ENCODE data around the gene CGREF1.
"Not testable (repeated sequence)": the region's sequence is repeated elsewhere in the genome, so short reads cannot be mapped to it uniquely, and the experiment has no call there.

CGREF1 gene

DNA sequence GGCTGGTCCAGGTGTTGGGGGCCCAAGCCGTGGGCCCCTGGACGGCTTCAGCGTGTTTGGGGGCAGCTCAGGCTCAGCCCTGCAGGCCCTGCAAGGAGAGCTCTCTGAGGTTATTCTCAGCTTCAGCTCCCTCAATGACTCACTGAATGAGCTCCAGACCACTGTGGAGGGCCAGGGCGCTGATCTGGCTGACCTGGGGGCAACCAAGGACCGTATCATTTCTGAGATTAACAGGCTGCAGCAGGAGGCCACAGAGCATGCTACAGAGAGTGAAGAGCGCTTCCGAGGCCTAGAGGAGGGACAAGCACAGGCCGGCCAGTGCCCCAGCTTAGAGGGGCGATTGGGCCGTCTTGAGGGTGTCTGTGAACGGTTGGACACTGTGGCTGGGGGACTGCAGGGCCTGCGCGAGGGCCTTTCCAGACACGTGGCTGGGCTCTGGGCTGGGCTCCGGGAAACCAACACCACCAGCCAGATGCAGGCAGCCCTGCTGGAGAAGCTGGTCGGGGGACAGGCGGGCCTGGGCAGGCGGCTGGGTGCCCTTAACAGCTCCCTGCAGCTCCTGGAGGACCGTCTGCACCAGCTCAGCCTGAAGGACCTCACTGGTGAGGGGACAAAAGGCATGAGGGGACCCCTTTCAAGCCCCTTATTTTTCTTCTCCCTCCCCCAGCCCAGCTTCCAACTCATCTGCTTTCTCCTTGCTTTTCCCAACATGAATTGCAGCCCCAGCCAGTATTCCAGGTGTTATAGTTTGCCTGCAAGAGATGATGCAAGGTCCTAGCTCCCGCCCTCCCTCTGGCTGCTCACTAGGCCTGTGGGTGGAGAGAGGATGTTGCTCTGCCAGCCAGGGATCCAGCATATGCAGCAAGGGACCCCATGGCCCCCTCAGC lies 35.3 kb downstream of the CGREF1 start:
- Mint-ChIP-seq H3K4me1 (ENCODE audit: low read depth) (peaks cover 37% of the 10 kb centered on the region), H3K27ac (no peak overlapping the region), H3K4me3 (no peak overlapping the region), H3K27me3 (ENCODE audit: low read depth) (no peaks in the 10 kb centered on the region), H3K9me3 (no peaks in the 10 kb centered on the region), H3K36me3 (ENCODE audit: low read depth) (peaks cover 2% of the 10 kb centered on the region)
- no peak for DNase-seq (ENCODE audit: low spot score)

DNA sequence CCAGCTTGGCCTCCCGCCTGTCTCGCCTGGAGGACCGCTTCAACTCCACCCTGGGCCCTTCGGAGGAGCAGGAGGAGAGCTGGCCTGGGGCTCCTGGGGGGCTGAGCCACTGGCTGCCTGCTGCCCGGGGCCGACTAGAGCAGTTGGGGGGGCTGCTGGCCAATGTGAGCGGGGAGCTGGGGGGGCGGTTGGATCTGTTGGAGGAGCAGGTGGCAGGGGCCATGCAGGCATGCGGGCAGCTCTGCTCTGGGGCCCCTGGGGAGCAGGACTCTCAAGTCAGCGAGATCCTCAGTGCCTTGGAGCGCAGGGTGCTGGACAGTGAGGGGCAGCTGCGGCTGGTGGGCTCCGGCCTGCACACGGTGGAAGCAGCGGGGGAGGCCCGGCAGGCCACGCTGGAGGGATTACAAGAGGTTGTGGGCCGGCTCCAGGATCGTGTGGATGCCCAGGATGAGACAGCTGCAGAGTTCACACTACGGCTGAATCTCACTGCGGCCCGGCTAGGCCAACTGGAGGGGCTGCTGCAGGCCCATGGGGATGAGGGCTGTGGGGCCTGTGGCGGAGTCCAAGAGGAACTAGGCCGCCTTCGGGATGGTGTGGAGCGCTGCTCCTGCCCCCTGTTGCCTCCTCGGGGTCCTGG lies 36.0 kb downstream of the CGREF1 start:
- Mint-ChIP-seq H3K9me3 (no peaks in the 10 kb centered on the region), H3K4me3 (no peak overlapping the region), H3K27ac (no peak overlapping the region), H3K36me3 (ENCODE audit: low read depth) (peaks cover 2% of the 10 kb centered on the region), H3K4me1 (ENCODE audit: low read depth) (peaks cover 38% of the 10 kb centered on the region), H3K27me3 (ENCODE audit: low read depth) (no peaks in the 10 kb centered on the region)
- DNase-seq (ENCODE audit: low spot score): no peak

DNA sequence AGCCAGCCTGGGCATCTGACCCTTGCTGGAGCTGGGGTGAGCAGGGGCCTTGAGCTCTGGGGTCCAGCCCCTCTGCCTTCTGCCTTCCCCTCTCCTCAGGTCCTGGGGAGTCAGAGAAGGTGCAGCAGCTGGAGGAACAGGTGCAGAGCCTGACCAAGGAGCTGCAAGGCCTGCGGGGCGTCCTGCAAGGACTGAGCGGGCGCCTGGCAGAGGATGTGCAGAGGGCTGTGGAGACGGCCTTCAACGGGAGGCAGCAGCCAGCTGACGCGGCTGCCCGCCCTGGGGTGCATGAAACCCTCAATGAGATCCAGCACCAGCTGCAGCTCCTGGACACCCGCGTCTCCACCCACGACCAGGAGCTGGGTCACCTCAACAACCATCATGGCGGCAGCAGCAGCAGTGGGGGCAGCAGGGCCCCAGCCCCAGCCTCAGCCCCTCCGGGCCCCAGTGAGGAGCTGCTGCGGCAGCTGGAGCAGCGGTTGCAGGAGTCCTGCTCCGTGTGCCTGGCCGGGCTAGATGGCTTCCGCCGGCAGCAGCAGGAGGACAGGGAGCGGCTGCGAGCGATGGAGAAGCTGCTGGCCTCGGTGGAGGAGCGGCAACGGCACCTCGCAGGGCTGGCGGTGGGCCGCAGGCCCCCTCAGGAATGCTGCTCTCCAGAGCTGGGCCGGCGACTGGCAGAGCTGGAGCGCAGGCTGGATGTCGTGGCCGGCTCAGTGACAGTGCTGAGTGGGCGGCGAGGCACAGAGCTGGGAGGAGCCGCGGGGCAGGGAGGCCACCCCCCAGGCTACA lies 36.8 kb downstream of the CGREF1 start:
- peak overlapping the region; percentile 98 for H3K27ac Mint-ChIP-seq
- H3K27me3 Mint-ChIP-seq (ENCODE audit: low read depth): no peaks in the 10 kb centered on the region
- H3K9me3 Mint-ChIP-seq: no peaks in the 10 kb centered on the region
- peaks cover 36% of the 10 kb centered on the region for H3K4me1 Mint-ChIP-seq (ENCODE audit: low read depth)
- peak overlapping the region; percentile 86 for H3K4me3 Mint-ChIP-seq
- H3K36me3 Mint-ChIP-seq (ENCODE audit: low read depth): peaks cover 2% of the 10 kb centered on the region
- no peak for DNase-seq (ENCODE audit: low spot score)

DNA sequence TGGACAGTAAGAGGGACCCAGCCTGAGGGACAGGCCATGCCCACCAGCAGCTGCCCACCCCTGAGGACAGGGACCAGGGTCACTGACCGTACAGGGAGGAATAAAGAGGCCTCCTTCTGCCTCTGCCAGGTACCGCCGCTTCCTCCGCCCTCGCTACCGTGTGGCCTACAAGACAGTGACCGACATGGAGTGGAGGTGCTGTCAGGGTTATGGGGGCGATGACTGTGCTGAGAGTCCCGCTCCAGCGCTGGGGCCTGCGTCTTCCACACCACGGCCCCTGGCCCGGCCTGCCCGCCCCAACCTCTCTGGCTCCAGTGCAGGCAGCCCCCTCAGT lies 38.4 kb downstream of the CGREF1 start:
- peaks cover 2% of the 10 kb centered on the region for H3K27me3 Mint-ChIP-seq (ENCODE audit: low read depth)
- peaks cover 45% of the 10 kb centered on the region for H3K4me1 Mint-ChIP-seq (ENCODE audit: low read depth)
- peak overlapping the region; percentile 98 for H3K27ac Mint-ChIP-seq
- DNase-seq (ENCODE audit: low spot score): no peak
- H3K9me3 Mint-ChIP-seq: no peaks in the 10 kb centered on the region
- peaks cover 2% of the 10 kb centered on the region for H3K36me3 Mint-ChIP-seq (ENCODE audit: low read depth)
- peak overlapping the region; percentile 86 for H3K4me3 Mint-ChIP-seq

DNA sequence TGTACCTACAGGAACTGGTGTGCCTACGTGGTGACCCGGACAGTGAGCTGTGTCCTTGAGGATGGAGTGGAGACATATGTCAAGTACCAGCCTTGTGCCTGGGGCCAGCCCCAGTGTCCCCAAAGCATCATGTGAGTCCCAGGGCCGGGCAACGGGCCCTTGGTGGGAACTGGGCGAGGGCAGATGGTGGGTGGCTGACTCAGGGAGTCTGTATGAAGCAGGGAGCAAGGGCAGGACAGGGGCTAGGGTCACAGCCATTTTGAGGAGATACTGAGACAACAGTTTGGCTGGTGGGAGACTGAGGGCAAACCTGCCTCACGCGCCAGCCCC lies 38.8 kb downstream of the CGREF1 start:
- peaks cover 2% of the 10 kb centered on the region for H3K36me3 Mint-ChIP-seq (ENCODE audit: low read depth)
- H3K4me1 Mint-ChIP-seq (ENCODE audit: low read depth): peaks cover 45% of the 10 kb centered on the region
- DNase-seq (ENCODE audit: low spot score): no peak
- peaks cover 2% of the 10 kb centered on the region for H3K27me3 Mint-ChIP-seq (ENCODE audit: low read depth)
- no peaks in the 10 kb centered on the region for H3K9me3 Mint-ChIP-seq
- H3K27ac Mint-ChIP-seq: peak overlapping the region; percentile 29
- H3K4me3 Mint-ChIP-seq: no peak overlapping the region

DNA sequence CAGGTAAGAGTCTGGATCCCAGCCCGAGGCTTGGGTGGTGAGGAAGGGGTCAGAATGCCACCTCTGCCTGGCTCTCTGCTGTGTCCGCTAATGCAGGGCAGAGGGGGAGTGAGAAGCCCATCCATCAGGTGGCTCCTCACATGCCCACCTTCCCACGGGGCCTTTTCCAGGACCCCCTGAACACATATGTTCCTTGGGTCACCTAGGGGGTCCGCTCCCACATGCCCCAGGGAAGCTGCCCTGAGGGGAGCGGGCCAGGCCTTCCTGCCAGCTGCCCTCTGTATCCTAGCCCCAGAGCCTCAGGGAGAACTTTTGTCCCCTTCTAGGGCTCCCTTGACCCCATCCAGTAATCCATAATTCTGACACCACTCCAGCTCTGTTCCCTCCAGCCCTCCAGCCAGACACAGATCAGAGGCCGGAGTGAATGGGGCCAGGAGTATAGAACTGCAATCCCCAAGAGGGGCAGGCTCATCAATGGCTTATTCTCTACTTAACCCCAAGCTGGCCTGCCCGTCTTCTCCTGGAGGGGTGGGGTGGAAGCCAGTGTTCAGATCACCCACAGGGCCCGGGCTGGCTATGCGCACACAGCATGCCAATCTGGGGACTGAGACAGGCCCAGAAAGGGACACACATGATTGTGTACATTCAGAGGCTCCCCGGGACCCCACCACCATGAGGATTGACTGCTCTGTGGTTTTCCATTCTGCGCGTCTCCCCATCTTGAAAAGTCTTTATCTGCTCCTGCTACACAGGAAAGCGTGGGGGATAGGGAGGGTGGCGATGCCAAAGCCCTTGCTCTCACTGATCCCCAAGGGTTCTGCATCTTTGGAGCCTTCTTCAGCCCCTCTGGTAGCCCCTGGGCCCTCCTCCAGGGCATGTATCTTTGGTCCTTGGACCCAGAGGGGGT lies 39.4 kb downstream of the CGREF1 start:
- DNase-seq (ENCODE audit: low spot score): no peak
- peaks cover 47% of the 10 kb centered on the region for H3K4me1 Mint-ChIP-seq (ENCODE audit: low read depth)

DNA sequence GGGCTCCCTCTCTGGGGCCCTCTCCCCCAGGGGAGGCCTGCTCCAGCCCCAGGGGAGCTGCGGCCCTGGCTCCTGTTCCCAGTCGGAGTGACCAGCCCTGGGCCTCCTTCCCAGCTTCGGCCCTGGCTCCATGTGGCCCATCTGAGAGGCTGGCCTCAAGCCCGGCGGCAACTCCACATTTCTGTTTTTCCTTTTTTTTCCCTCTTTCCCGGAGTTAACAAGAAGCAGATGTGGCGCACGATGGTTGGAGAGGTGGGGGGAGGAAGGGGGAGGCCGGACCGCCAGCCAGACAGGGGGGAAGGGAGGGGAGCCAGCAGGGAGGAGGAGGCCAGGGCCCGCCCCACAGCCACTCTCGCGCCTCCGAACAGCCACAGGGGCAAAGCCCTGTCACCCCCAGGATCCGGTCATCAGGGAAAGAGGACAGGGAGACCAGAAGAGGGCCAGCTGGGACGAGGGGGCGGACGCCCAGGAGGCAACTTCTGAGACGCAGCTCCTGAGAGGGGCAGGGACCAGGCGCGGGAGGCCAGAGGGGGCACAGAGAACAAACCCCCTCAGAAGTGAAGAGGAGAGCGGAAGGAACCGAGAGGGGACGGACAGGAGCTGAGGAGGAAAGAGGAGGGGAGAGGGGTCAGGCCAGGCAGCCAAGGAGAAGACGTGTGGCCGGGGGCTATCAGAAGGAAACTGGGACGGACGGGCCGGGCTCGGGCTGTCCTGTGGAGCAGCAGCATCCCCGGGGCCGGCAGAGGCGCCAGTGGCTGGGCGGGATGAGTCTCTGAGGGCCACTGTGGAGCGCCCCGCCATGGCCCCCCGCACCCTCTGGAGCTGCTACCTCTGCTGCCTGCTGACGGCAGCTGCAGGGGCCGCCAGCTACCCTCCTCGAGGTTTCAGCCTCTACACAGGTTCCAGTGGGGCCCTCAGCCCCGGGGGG lies 40.4 kb downstream of the CGREF1 start, which contains the start of gene EMILIN1:
Gene EMILIN1 (plus strand): TSS at position 349 of the 928 bp plus-strand sequence. CDS start 451 bp downstream, at position 800.
- Mint-ChIP-seq H3K27ac (peak within 1 kb of the TSS; percentile 28), H3K9me3 (no peaks in the 10 kb centered on the region), H3K36me3 (ENCODE audit: low read depth) (peaks cover 2% of the 10 kb centered on the region), H3K27me3 (ENCODE audit: low read depth) (peaks cover 2% of the 10 kb centered on the region), H3K4me3 (no peak within 1 kb of the TSS), H3K4me1 (ENCODE audit: low read depth) (peaks cover 47% of the 10 kb centered on the region)
- no peak for DNase-seq (ENCODE audit: low spot score)

More for the DNA sequence above, 39.4 kb downstream of the CGREF1 start:
- Mint-ChIP-seq H3K9me3 (no peaks in the 10 kb centered on the region), H3K27ac (peak overlapping the region; percentile 29), H3K4me3 (no peak overlapping the region), H3K27me3 (ENCODE audit: low read depth) (peaks cover 2% of the 10 kb centered on the region), H3K36me3 (ENCODE audit: low read depth) (peaks cover 2% of the 10 kb centered on the region)

DNA sequence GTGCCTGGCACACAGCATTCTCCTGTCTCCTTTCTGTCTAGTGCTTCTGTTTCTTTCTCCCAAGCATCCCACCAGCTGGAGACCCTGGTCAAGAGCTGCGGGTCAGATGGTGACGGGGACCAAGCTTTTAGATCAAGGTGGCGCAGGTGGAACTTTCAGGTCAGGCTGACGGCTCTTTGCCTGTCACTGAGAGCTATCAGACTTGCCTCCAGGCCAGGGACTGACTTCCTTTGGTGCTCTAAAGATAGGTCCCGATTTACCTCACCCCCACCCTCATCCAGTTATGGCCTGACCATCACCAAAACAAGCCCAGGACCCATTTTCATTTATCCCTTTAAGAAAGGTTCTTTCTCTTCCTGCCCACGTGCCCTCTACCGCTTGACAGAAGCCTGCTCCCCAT lies 41.7 kb downstream of the CGREF1 start:
- H3K27ac Mint-ChIP-seq: peak overlapping the region; percentile 28
- H3K9me3 Mint-ChIP-seq: no peaks in the 10 kb centered on the region
- H3K4me1 Mint-ChIP-seq (ENCODE audit: low read depth): peaks cover 56% of the 10 kb centered on the region
- peaks cover 2% of the 10 kb centered on the region for H3K27me3 Mint-ChIP-seq (ENCODE audit: low read depth)
- H3K4me3 Mint-ChIP-seq: no peak overlapping the region
- no peak for DNase-seq (ENCODE audit: low spot score)
- H3K36me3 Mint-ChIP-seq (ENCODE audit: low read depth): peaks cover 2% of the 10 kb centered on the region

DNA sequence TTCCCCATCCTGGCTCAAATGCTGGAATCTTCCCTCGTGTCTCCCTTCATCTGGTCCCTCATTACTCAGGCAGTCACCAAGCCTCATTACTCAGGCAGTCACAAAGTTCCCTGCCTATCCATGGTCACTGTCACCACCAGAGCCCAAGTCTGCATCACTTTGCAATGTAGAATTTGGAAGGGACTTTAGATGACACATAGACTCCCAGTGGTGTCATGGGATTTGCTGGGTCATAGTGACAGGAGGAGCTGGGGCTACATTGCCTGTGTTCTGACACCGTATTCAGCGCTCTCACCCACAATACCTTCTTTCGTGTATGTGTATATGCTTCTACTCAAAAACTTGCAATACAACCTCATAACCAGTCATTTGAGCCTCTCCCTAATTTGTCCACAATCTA lies 42.6 kb downstream of the CGREF1 start:
- Mint-ChIP-seq H3K9me3 (no peaks in the 10 kb centered on the region), H3K27ac (peak overlapping the region; percentile 73), H3K4me1 (ENCODE audit: low read depth) (peaks cover 54% of the 10 kb centered on the region), H3K36me3 (ENCODE audit: low read depth) (peaks cover under 1% of the 10 kb centered on the region), H3K27me3 (ENCODE audit: low read depth) (peaks cover 2% of the 10 kb centered on the region), H3K4me3 (peak overlapping the region; percentile 22)
- no peak for DNase-seq (ENCODE audit: low spot score)

DNA sequence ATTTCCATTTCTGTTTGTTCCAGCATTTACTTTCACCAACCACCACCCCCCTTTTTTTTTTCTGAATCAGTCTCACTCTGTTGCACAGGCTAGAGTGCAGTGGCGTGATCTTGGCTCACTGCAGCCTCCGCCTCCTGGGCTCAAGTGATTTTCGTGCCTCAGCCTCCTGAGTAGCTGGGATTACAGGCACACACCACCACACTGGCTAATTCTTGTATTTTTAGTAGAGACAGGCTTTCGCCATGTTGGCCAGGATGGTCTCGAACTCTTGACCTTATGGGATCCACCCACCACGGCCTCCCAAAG lies 43.4 kb downstream of the CGREF1 start:
- H3K36me3 Mint-ChIP-seq (ENCODE audit: low read depth); DNase-seq (ENCODE audit: low spot score); H3K9me3 Mint-ChIP-seq; H3K27me3 Mint-ChIP-seq (ENCODE audit: low read depth): not testable (repeated sequence)
- peak overlapping the region; percentile 51 for H3K4me3 Mint-ChIP-seq
- H3K4me1 Mint-ChIP-seq (ENCODE audit: low read depth): peaks cover 52% of the 10 kb centered on the region
- peak overlapping the region; percentile 82 for H3K27ac Mint-ChIP-seq

DNA sequence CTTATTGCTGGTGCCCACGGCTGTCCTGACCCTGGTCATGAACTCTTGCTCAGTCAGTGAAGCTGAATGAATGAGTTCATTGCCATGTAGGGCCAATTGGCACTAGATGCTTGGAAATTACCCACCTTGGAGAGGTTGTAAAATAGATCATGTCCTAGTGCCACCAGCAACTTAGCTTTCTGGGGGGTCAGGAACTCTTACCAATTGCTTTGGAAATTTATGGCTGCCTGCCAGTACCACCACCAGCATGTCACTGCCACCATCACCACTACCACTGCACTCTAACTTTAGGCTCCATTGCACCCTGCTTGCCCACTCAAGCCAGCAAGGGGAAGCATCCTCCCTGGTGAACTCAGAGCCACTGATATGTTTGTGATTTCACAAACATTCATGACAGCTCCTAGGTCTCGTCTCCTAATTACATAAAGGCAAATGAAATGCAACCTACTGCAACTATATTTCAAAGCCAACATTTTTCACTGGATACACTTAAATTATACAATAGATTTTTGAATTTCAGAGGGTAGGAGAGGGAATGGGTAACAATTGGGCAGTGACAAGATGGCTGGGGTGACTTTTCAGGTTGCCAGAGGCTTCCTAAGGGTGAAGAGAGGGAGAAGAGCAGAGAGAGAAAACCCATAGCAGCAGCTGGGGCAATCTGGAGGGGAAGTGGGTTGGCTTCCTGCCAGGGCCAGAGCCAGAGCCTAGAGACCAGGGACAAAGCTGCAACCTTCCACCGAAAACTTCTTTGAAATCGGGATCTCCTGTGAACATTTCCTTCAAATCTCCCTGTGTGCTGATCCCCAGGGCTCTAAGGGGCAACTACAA lies 44.0 kb downstream of the CGREF1 start:
- Mint-ChIP-seq H3K27ac (peak overlapping the region; percentile 82), H3K4me1 (ENCODE audit: low read depth) (peaks cover 52% of the 10 kb centered on the region), H3K27me3 (ENCODE audit: low read depth) (peaks cover 2% of the 10 kb centered on the region), H3K4me3 (peak overlapping the region; percentile 51), H3K9me3 (no peaks in the 10 kb centered on the region), H3K36me3 (ENCODE audit: low read depth) (peaks cover 11% of the 10 kb centered on the region)
- no peak for DNase-seq (ENCODE audit: low spot score)

DNA sequence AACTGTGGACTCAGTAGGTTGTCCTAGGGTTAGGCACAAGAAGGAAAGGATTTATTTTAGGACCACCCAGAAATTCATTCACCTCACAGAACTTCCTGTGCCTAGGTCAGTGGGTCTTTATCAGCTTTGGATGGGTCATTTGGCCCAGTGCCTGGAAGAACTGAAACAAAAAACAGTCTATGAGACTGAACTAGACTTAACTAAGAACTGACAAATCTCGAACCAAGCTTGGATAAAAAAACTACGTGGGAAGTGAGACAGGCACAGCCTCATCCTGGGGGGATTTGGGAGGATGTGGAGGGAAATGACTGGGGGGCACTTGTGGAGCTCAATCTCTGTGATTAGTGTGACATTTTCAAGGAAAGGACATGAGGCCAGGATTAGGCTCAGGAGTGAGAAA lies 45.1 kb downstream of the CGREF1 start:
- Mint-ChIP-seq H3K9me3 (no peaks in the 10 kb centered on the region), H3K4me3 (no peak overlapping the region), H3K4me1 (ENCODE audit: low read depth) (peaks cover 63% of the 10 kb centered on the region), H3K36me3 (ENCODE audit: low read depth) (peaks cover 22% of the 10 kb centered on the region), H3K27ac (peak overlapping the region; percentile 2), H3K27me3 (ENCODE audit: low read depth) (peaks cover 2% of the 10 kb centered on the region)
- DNase-seq (ENCODE audit: low spot score): no peak

Measured in T-helper 2 cell treated with Interferon-gamma antibody and Interleukin-4, amounts not matched to agents 5 μg/mL and 100 μg/mL, for 36 hours (primary cell).